HCEC 1CT (cell line): Measurements from ENCODE around the gene TBC1D30.
A peak's percentile ranks its signal among the peaks of the same experiment; 100 is the strongest.
"Not testable (repeated sequence)": the region's sequence is repeated elsewhere in the genome, so short reads cannot be mapped to it uniquely, and the experiment has no call there.

Experiments
- DNase-seq: peaks from one replicate; pipeline ENCODE4 v3.0.0-alpha.2; 2017

TBC1D30 gene

DNA sequence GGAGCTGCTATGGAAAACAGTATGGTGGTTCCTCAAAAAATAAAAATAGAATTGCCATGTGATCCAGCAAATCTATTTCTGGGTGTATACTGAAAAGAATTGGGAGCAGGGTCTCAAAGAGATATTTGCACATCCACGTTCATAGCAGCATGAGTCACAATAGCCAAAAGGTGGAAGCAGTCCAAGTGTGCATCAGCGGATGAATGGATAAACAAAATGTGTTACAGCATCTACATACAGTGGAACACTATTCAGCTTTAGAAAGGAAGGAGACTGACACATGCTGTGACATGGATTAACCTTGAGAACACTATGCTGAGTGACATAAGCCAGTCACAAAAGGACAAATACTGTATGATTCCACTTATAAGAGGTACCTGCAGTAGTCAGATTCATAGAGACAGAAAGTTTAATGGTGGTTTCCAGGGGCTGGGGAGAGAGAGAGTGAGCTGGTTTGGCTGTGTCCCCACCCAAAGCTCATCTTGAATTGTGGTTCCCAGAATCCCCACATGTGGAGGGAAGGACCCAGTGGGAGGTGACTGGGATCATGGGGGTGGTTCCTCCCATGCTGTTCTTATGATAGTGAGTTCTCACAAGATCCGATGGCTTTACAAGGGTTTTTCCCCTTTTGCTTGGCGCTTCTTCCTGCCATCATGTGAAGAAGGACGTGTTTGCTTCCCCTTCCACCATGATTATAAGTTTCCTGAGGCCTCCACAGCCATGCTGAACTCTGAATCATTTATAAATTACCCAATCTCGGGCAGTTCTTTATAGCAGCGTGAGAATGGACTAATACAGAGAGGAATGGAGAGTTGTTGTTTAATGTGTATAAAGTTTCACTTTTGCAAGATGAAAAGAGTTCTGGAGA lies 17.6 kb upstream of the TBC1D30 start:
- DNase-seq = peak; percentile 86

DNA sequence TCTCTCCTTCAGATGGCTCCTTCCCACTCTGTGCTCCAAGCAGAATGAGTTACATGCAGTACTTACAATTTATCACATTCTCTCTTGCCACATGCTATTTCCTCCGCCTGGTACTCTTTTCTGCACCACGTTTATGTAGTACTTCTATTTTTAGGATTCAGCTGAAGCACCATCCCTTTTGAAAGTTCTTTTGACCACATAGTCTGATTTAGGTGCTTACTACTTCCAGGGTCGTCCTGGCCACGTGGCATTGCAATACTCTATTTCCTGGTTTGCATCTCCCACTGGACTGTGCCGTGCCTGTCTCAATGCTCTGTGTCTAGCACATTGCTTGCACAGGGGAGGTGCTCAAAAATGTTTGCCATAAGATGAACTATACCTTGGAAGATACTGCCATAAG lies 16.3 kb upstream of the TBC1D30 start:
- DNase-seq = no peak

DNA sequence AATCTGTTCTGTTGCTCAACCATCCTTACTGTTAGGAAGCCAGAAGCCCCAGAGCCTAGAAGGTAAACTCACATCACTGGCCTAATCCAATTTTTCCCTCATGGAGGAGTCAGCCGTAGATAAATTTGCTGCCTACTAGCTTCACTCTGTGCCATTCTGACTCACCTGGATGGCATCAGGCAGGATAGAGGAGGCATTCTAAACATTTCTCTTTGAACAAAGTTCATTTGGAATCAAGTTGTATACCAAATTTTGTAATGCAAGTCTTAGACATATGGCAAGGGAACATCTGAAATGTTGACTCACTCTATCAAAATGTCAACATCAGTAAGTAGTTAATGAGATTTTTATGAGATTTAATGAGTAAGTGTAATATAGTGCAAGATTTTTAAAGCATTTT lies 13.6 kb upstream of the TBC1D30 start:
- DNase-seq = peak; percentile 72

DNA sequence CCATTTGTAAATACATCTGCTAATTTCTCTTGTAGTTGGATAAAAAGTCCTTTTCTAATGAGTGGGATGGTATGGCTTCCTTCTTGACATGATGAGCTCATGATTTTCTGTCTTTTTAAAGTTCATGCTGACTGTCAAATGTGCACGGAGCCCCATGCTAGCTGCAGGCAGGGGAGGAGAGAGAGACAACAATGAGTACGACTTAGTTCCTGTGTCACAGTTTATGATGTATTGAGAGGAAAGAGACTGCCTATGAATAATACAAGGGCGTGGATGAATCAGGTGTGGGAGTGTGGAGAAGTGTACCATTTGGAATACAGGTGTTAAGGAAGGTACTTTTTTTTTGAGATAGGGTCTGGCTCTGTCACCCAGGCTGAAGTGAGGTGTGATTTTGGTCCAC lies 10.7 kb upstream of the TBC1D30 start:
- DNase-seq = no peak

DNA sequence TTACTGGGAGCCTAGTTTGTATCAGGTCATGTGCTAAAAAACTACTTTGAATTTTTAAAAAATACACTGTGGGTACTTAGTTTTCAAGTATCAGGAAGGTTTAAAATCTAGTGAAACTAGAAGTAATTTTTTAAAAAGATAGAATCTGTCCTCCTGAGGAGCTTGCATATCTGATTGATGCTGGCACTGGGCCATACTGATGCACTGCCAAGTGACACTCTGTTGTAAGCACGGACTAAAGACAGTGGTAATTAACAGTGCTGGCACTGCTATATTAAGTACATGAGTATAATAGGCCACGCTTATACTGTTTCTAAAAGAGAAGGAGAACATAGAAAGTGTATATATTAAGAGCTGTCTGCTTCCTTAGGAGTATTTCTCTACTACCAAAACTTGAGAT lies 10.0 kb upstream of the TBC1D30 start:
- no peak for DNase-seq

DNA sequence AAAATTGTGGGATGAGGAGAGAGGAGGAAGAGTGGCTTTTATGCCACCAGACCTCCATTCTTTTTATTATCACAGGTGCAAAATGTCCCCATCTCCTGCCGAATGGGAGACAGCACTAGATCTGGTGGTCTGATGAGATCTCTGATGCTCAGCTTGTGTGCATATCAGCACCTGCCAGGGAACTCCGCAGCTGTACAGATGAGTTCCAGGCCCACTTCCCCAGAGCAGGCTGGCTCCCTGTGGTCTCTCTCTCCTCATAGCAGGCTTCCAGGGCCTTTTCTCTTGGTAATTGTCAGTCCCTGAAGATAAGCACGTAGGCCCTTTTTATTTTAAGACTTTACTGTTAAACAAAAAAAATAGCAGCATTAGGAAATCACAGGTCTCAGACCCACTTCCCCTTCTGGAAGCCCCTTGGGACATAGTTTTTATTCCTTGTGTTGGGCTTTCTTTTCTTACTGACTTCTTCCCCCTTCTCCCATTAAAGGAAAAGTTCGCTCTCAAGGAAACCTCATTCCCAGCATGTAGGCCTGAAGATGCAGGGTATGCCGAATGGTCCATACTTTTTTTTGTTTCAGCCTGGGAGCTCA lies 4.5 kb upstream of the TBC1D30 start:
- DNase-seq = no peak

DNA sequence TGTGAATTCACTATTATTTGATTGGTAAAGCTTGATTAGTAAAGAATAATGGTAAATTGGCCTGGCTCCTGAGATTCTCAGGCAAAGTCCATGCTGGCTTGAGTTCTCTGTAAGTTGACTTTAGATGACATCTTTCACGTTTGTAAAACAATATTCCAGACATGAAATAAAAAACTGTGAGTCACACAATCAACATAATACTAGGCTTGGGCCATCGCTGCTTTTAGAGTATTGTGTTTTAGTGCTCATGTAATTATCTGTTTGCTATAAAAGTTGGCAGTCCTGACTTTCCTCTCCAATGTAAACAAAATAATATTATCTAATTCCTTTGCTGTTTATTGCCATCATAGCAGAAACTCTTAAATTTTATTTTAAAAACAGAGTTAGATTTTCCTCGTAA lies 3.9 kb upstream of the TBC1D30 start:
- DNase-seq = no peak

DNA sequence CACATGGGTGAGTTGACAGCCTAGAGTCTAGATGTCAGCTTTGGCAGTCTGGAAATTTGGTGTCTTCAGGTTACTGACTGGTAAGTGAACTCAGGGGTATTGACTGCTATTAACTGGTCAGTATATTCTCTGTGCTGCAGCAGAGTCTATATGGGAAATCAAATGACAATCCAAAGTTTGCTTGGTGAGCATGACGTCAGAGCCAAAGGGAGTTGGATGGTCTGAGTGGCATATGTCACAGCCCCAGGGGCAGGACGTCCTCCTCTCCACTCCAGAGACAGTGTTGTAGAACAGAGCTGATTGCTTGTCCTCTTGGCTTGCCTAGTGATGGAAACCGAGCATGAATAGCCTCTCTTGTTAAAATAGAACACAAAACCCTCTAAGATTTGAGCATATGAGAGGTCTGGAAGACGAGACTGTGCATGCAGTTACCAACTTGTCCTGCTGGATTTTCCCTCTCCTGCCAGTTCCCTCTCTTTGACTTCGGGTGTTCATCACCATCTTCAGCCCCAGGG lies 3.3 kb upstream of the TBC1D30 start:
- DNase-seq = no peak

DNA sequence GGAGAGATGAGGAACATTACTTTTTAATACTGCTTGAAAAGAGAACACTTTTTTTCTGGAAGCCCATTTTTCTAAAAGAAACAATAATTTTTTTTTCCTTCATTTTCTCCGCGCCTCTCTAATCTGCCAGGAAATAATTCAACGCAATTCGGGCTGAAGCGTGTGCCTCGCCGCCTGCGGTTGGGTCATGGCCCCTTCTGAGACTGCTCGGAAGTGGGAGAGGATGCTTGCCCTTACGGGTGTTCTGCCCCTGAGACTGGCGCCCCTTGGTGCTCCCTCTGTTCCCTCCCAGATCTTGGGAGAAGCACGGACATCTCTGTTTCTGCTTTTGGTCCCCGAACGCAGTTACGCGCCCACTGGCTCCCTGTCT lies 332 bp upstream of the TBC1D30 start:
- DNase-seq = no peak

DNA sequence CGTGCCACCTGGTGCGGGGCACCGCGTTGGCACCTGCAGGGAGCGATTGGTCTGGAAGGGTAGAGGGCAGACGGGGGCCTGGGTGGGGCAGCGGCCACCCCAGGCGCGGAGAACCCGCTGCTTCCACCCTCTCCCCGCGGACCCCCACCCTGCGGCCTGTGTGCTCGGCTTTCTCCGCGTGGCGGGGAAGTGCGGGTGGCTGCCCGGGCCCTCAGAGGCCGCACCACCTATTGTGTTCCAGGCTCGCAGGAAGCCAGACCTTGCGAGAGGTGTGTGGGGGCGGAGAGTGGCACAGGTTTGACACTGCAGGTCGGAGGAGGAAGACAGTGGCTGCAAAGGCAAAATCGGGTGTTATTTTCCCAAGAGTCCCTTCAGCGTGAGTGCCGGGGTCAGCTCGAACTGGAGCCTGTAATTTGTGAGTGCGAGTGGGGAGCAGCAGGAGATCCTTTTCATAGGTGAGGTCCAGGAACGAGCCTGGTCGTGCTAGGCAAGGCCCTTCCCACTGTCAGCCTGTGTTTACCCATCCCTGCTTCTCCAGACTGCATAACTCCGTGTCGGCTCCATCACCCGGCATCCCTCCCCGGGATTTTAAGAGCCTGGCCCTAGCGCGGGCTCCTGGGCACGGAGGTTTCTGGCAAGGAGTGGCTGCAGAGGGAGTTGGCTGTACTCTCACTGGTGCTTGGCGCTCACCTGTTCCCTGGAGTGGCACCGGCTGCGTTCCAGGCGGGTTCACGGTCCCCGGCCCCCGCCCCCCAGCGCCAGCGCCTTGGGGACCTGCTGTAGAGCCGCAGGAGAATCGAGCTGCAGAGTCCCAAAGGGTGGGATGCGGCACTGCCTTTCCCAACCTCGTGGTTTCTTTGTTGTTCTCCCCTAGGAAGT lies 935 bp downstream of the TBC1D30 start:
- DNase-seq = no peak

DNA sequence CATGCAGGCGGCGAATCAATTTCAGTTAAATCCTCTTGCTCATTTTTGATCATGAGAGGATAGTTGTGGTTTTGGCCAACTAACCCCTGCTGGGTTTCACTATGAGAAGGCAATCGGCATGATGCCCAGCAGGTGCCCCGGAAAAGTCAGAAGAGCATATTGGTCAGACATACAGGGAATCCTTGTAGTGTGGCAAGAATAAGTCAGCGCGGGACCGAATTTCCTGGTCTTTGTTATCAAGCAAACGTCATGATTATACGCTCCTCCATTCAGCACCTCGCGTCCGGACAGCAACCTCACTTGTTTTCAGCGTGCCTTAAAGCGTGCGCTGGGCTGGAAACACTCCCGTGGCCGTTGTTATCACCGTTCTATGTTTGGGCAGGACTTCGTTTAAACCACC lies 1.8 kb downstream of the TBC1D30 start:
- no peak for DNase-seq

DNA sequence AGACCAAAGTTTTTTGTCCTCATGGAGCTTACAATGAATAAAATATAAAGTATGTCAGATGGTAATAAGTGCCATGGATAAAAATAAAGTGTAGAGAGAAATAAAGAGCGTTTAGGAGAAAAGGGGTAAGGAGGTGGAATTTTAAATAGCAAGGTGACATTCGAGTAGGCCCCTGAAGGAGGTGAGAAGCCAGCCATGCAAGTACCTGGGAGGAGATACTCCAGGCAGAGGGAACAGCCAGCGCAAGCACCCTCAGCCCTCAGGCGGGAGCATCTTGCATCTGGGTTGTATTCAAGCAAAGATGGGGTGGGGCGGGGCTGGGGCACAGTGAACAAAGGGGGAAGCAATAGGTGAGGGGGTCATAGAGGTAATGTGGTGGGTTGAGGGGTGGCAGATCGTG lies 4.3 kb downstream of the TBC1D30 start:
- no peak for DNase-seq

DNA sequence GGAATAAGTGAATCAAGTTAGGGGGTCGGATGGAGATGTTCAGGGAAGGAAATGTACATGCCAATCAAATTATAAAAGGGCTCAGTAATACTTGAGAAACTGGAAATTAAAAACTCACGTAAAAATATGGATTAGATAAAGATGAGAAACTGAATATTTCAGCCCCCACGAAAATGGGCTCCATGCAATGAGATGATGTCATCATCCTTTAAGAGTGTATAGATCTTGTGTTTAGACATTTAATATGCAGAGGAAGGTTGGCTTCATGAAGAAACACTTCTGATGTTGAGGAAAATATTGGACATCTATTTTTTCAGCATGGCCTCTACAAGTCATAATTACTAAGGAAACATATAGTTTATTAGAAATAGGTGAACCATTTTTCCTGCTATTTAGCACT lies 9.5 kb downstream of the TBC1D30 start:
- no peak for DNase-seq

DNA sequence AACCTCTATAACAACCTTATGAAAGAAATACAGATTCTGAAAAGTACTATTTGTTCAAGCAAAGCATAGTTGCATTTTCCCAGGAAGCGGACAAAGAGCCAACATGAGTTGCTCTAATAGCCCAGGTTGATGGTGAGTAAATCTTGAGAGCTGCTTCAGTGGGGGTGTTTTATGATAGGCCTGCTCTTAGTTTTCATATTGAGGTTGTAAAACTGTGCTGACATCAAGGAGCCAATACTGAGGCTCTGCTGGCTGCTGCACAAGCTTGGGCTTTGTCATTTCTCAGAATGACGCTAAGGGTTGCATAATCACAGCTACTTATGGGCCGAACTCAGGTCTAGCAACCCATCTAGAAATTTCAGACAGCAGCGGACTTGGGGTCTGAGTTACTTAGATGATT lies 11.5 kb downstream of the TBC1D30 start:
- no peak for DNase-seq

DNA sequence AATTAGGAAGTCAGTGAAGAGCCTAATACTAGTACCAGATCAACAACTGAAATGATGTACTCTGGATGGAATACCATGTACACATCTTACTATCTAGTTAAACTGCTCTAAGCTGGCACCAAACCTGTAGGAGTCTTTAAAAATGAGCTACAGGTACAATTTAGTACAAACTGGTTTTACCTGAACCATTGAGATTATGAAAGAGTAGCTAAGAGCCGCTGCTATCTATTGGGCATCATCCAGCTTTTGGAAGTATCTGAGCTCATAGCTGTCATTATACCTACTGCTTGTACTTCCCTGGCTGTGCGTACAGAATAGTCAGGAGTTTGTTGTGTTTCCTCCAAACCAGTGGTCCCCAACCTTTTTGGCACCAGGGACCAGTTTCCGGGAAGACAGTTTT lies 12.4 kb downstream of the TBC1D30 start:
- no peak for DNase-seq

DNA sequence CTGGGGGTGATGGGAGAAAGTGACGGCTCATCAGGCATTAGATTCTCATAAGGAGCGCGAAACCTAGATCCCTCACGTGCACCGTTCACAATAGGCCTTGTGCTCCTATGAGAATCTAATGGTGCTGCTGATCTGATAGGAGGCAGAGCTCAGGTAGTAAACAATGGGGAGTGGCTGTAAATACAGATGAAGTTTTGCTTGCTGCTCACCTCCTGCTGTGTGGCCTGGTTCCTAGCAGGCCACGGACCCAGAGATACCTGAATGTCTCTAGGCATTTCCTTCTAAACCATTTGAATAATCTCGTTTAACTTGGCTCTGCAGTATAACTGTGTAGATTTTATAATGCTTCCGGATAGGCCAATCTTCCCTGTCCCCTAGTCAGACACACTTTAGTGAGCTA lies 13.0 kb downstream of the TBC1D30 start:
- no peak for DNase-seq

DNA sequence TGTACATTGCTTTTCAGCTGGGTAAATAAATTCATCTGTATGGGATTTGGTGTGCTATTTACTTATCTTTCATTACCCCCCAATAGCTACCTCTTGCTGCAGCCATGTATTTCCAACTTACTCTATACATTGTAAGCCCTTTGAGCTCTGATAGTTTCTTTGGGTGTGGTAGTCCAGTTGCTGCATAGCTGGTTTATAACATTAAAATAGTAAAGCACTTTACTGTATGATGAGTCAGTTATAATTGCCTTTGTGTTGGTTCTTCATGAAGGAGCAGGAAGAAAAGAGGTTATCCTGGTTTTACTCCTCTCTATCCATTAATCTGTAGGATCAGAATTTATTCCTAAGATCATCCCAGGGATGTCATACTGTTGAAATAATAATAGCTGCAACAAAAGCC lies 15.7 kb downstream of the TBC1D30 start:
- no peak for DNase-seq

DNA sequence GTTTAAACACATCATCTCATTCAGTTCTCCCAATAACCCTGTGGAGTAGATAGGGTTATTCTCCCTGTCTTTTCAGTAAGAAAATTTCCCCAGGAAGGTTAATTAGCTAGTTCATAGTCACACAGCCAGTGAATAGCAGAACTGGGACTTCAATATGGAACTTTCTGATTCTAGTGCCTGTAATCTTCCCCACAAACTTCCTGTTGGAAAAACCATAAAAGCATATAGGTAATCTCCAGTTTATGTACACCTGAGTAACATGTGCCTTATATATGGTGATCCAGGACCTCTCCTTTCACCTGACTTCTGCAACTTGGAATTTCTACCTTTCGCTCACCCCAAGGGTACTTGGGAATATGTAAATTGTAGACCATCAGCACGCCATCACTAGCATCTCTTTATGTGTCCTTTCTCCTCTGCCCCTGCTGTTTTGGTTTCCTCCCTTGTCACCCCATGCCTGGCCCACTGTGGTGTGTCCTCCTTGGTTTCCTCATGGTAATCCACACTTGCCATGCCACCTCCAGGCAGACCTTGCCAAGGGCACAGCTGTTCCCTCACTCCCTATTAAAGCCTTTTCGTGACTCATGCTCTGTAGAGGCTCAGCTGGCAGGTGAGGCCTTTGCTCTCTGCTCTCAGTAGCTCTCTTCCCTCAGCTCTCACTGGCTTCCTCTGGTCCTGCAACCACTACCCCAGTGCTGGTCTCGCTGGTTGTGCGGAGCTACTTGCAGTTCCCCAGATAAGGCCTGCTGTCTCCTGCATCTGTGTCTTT lies 16.7 kb downstream of the TBC1D30 start:
- no peak for DNase-seq

DNA sequence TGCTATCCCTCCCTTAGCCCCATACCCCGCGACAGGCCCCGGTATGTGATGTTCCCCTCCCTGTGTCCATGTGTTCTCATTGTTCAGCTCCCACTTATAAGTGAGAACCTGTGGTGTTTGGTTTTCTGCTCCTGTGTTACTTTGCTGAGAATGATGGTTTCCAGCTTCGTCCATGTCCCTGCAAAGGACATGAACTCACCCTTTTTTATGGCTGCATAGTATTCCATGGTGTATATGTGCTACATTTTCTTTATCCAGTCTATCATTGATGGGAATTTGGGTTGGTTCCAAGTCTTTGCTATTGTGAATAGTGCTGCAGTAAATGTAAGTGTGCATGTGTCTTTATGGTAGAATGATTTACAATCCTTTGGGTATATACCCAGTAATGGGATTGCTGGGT lies 24.0 kb downstream of the TBC1D30 start:
- DNase-seq = not testable (repeated sequence)

DNA sequence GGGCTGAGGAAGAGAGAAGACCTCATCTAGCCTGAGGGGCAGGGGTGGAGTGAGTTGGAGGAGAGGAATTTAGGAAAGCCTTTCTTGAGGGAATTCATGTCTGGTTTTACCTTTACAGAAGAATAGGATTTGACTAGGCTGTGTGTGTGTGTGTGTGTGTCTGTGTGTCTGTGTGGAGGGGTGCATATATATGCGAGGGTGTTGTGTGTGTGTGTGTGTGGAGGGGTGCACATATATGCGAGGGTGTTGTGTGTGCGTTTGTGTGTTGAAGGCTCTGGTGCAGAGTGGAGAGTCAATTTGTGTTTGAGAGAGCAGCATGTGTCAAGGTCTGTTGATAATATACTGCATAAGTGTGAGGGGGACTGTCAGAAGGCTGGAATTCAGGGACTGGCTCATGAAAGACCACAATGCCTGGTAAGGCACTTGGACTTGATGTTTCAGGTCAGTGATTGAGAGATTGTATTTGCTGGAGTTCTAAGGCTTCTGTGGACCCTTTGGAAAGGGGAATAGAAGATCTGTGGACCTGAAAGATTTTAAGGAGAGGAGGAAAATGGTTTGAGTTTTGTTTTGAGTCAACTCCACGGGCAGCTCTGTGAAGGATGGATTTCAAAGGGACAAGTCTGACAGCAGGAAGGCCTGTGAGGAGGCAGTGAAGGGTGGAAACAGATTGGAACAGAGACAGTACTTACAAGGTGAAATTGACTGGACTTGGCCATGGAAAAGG lies 34.6 kb downstream of the TBC1D30 start:
- DNase-seq = no peak

DNA sequence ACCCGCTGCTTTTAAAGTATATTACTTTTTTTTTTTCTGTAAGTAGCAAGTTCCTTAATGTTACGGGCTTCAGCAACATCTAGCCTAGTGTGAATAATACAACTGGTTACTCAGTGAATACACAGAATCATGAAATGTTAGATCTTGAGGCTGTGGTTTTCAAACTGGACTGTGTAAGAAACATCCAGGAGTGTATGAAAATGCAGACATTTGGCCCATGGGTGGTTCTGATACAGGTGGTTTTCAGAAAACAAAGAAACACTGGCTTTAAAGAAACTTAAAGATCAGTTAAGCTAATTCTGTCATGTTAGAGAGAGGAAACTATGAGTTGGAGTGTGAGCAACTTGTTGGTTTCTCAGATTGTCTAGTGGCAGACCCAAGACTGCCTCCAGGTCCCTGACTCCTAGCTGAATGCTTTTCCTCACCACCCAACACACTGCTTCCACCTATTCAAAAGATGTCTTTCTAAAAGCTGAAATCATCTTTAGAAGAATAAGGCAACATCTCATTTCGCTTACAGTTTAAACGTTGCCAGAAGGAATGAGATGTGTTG lies 36.1 kb downstream of the TBC1D30 start:
- DNase-seq = no peak

DNA sequence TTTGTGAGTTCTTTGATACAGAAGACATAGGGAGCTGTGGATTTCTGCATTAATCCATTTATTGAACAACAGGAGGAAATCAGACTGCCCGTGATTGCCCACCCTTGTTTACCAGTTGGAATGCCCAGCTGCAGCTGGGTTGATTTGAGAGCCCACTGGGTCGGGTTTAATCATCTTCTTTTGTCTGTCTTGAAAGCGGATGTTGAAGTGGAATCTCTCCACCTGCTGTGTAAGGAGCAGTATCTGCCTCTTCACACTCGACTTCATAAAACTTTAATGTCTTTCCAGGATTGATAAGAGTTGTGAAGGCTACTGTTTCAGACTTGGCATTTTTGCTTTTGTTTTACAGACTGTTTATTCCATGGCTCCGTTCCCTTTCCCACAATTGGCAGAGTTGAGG lies 39.9 kb downstream of the TBC1D30 start:
- no peak for DNase-seq
